OCI-LY3 (cell line): Measurements from ENCODE around the gene SP5.

ENCODE experiments used
- CTCF ChIP-seq: fragments of 200-600, 300-600 bp; sonication (generic); IDR thresholded peaks from 2 replicates; pipeline ENCODE4 v1.5.1; 2014; ENCODE audit warnings: antibody characterized with exemption, low read length, low read depth
- EZH2phosphoT487 ChIP-seq: fragments of 200-600 bp; shearing (Covaris generic); IDR thresholded peaks from 2 replicates; pipeline ENCODE4 v1.6.1; 2018; ENCODE audit warnings: antibody characterized with exemption, mixed run types, low read depth

DNA sequence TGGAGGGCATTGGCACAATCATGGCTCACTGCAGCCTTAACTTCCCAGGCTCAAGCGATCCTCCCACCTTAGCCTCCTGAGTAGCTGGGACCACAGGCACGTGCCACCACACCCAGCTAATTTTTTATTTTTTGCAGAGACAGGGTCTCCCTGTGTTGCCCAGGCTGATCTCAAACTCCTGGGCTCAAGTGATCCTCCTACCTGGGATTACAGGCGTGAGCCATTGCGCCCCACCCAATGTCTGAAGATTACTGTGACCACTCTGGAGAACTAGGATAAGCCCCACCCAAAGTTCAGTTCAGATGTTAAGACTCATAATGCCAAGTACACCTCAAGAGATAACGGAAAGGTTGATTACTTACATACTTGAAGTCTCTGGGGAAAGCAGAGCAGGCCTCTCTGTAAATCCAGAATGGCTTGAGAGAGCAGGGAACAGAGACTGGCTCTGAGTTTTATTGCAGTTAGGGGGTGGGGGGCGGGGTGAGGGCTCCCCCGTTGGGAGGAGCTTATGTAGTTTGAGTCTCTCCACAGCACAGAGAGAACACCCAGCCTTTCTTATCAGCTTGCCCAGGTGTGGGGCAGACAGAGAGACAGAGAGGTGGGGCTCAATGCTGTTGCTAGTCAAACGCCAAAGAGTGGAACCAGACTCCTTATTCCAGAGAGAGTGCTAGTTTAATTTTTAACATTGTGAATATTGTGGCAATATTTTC, 28.5 kb downstream of the SP5 start:
- no peak for TF ChIP-seq CTCF
- TF ChIP-seq EZH2phosphoT487: no peak
